NCI-H526 treated with DMSO at 0.1 percent for 48 hours (cell line): ENCODE measurements around the gene ST6GALNAC1.
A peak's percentile ranks its signal among the peaks of the same experiment; 100 is the strongest.

Experiments used
- DNase-seq: peaks from one replicate; lab custom pipeline; 2025; lab: John Stamatoyannopoulos, UW

ST6GALNAC1 gene

GRCh38 chr17:76643553-76644148 lies at the start of gene ST6GALNAC1:
Gene ST6GALNAC1, minus strand, starts transcription at chr17:76643757. Its CDS starts 119 bp downstream, at chr17:76643638.
- DNase-seq: no peak

- DNase-seq: no peak
Observed at GRCh38 chr17:76691379-76692191, 48.0 kb upstream of the ST6GALNAC1 start.

- DNase-seq: no peak
Observed at GRCh38 chr17:76690596-76691280, 47.2 kb upstream of the ST6GALNAC1 start.

- no peak for DNase-seq
Observed at GRCh38 chr17:76689859-76690258, 46.3 kb upstream of the ST6GALNAC1 start.

- no peak for DNase-seq
Observed at GRCh38 chr17:76688165-76688622, 44.6 kb upstream of the ST6GALNAC1 start.

GRCh38 chr17:76687298-76688164 lies 44.0 kb upstream of the ST6GALNAC1 start:
- DNase-seq: no peak

GRCh38 chr17:76686538-76687297 lies 43.2 kb upstream of the ST6GALNAC1 start:
- DNase-seq: no peak

GRCh38 chr17:76685846-76686245 lies 42.3 kb upstream of the ST6GALNAC1 start:
- DNase-seq: no peak

- no peak for DNase-seq
Observed at GRCh38 chr17:76685366-76685765, 41.8 kb upstream of the ST6GALNAC1 start.

- no peak for DNase-seq
Observed at GRCh38 chr17:76684756-76685155, 41.2 kb upstream of the ST6GALNAC1 start.

- DNase-seq: no peak
Observed at GRCh38 chr17:76683921-76684745, 40.6 kb upstream of the ST6GALNAC1 start.

GRCh38 chr17:76683011-76683755 lies 39.6 kb upstream of the ST6GALNAC1 start:
- no peak for DNase-seq

- no peak for DNase-seq
Observed at GRCh38 chr17:76682296-76682695, 38.7 kb upstream of the ST6GALNAC1 start.

- peak; percentile 46 for DNase-seq
Observed at GRCh38 chr17:76681222-76682137, 37.9 kb upstream of the ST6GALNAC1 start.

- DNase-seq: no peak
Observed at GRCh38 chr17:76679239-76679638, 35.7 kb upstream of the ST6GALNAC1 start.

- no peak for DNase-seq
Observed at GRCh38 chr17:76678330-76678729, 34.8 kb upstream of the ST6GALNAC1 start.

GRCh38 chr17:76677406-76677805 lies 33.8 kb upstream of the ST6GALNAC1 start:
- no peak for DNase-seq

- DNase-seq: no peak
Observed at GRCh38 chr17:76676629-76677028, 33.1 kb upstream of the ST6GALNAC1 start.
